T follicular helper cell (primary cell): Measurements from ENCODE around the gene KCNMB2.

Experiments used
- DNase-seq: peaks from one replicate; pipeline ENCODE4 v3.0.0-alpha.2; 2020; ENCODE audit warnings: low read depth

The KCNMB2 gene

GRCh38 chr3:178875836-178876235, 339.6 kb downstream of the KCNMB2 start:
- no peak for DNase-seq

GRCh38 chr3:178880274-178880673, 344.0 kb downstream of the KCNMB2 start:
- DNase-seq, result no peak
